HCT116 (cell line): ENCODE results near the gene CHST10. TPM values are rescaled to one million over a fixed set of nuclear protein-coding genes. Genes with fewer than 3 reads are reported as not detected.

Source experiments
- CEBPB ChIP-seq: IDR thresholded peaks from 2 replicates; pipeline ENCODE4 v1.6.1; 2012; ENCODE audit warnings: low read depth
- SIN3A ChIP-seq: IDR thresholded peaks from 2 replicates; pipeline ENCODE4 v1.6.1; 2012; ENCODE audit warnings: low read depth
- YY1 ChIP-seq: IDR thresholded peaks from 2 replicates; pipeline ENCODE4 v1.6.1; 2011; ENCODE audit warnings: low read length, low read depth, moderate library complexity, mild to moderate bottlenecking; ENCODE audit not compliant: insufficient replicate concordance; ENCODE audit errors: extremely low read depth
- ZFX ChIP-seq: fragments of 450-650 bp; IDR thresholded peaks from 2 replicates; pipeline ENCODE4 v1.6.1; 2017
- ZNF274 ChIP-seq: fragments of 200-500 bp; sonication (Bioruptor generic); IDR thresholded peaks from 2 replicates; pipeline ENCODE4 v1.6.1; 2014; ENCODE audit warnings: mild to moderate bottlenecking, low read depth, low read length, inconsistent platforms
- total RNA-seq: library from RNA; stranded (reverse); gene quantifications from one replicate; pipeline ENCODE4 v1.2.1, GENCODE V29; 2021; ENCODE audit not compliant: unreplicated experiment
- TF ChIP-seq, protein P1 (sequence below): IDR thresholded peaks from 2 replicates; pipeline ENCODE4 v1.6.1; 2012; ENCODE audit warnings: low read depth
- TF ChIP-seq, protein P2 (sequence below): IDR thresholded peaks from 2 replicates; pipeline ENCODE4 v1.6.1; 2011; ENCODE audit warnings: mild to moderate bottlenecking, low read length, moderate library complexity; ENCODE audit not compliant: insufficient replicate concordance; ENCODE audit errors: extremely low read depth

The CHST10 gene
- total RNA-seq, 1 experiment from 2014 or later = 0.27 TPM

DNA sequence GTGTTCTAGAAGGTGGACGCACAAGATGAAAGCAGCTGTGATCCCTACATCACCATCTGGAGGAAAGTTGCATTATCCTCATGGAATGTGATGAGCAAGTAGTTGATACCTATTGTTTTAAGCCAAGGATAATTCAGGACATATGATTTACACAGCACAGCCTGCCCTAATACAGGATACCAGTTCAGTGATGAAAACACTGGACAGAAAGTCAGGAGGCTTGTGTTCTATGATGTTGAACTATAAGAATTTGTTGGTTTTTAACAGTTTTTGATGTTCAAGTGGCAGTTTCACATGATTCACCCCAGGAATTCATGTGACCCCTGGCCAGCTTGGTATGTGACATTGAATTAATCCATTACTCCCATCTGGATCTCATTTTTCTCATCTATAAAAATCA, 6.2 kb upstream of the CHST10 start (continued):
- TF ChIP-seq, protein P1, sequence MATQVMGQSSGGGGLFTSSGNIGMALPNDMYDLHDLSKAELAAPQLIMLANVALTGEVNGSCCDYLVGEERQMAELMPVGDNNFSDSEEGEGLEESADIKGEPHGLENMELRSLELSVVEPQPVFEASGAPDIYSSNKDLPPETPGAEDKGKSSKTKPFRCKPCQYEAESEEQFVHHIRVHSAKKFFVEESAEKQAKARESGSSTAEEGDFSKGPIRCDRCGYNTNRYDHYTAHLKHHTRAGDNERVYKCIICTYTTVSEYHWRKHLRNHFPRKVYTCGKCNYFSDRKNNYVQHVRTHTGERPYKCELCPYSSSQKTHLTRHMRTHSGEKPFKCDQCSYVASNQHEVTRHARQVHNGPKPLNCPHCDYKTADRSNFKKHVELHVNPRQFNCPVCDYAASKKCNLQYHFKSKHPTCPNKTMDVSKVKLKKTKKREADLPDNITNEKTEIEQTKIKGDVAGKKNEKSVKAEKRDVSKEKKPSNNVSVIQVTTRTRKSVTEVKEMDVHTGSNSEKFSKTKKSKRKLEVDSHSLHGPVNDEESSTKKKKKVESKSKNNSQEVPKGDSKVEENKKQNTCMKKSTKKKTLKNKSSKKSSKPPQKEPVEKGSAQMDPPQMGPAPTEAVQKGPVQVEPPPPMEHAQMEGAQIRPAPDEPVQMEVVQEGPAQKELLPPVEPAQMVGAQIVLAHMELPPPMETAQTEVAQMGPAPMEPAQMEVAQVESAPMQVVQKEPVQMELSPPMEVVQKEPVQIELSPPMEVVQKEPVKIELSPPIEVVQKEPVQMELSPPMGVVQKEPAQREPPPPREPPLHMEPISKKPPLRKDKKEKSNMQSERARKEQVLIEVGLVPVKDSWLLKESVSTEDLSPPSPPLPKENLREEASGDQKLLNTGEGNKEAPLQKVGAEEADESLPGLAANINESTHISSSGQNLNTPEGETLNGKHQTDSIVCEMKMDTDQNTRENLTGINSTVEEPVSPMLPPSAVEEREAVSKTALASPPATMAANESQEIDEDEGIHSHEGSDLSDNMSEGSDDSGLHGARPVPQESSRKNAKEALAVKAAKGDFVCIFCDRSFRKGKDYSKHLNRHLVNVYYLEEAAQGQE = no peak
- TF ChIP-seq YY1 (no peak), SIN3A (no peak), CEBPB (no peak), ZNF274 (no peak), ZFX (no peak)
- TF ChIP-seq, protein P2, sequence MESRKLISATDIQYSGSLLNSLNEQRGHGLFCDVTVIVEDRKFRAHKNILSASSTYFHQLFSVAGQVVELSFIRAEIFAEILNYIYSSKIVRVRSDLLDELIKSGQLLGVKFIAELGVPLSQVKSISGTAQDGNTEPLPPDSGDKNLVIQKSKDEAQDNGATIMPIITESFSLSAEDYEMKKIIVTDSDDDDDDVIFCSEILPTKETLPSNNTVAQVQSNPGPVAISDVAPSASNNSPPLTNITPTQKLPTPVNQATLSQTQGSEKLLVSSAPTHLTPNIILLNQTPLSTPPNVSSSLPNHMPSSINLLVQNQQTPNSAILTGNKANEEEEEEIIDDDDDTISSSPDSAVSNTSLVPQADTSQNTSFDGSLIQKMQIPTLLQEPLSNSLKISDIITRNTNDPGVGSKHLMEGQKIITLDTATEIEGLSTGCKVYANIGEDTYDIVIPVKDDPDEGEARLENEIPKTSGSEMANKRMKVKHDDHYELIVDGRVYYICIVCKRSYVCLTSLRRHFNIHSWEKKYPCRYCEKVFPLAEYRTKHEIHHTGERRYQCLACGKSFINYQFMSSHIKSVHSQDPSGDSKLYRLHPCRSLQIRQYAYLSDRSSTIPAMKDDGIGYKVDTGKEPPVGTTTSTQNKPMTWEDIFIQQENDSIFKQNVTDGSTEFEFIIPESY = no peak
